ENCODE data around the gene FGF8. TPM values are rescaled to one million over a fixed set of nuclear protein-coding genes. Genes with fewer than 3 reads are reported as not detected.
A peak's percentile ranks its signal among the peaks of the same experiment; 100 is the strongest.

The FGF8 gene
- total RNA-seq (not detected), total RNA-seq (0 to 0.08 reads per million in 2 donors)

- Mint-ChIP-seq H3K27ac (no peak within 1 kb of the TSS), H3K4me1 (peaks cover 39% of the 10 kb centered on the region), H3K27me3 (peaks cover 72% of the 10 kb centered on the region), H3K36me3 (ENCODE audit: low read depth) (peaks cover 5% of the 10 kb centered on the region), H3K4me3 (peak within 1 kb of the TSS; percentile 91)
- ATAC-seq (no peak), DNase-seq (no peak)
- no peaks in the 10 kb centered on the region for H3K9me3 ChIP-seq (ENCODE audit: control insufficient read depth, low read length, poor library complexity, severe bottlenecking)
Measured at GRCh38 chr10:101775273-101776160, at the start of gene FGF8. FGF8 (minus strand) TSS chr10:101776114; CDS start chr10:101775900, 214 bp downstream.

- Mint-ChIP-seq H3K27me3 (no peaks in the 10 kb centered on the region), H3K4me1 (peaks cover 22% of the 10 kb centered on the region), H3K27ac (no peak overlapping the region), H3K36me3 (ENCODE audit: low read depth) (peaks cover 6% of the 10 kb centered on the region), H3K4me3 (no peak overlapping the region)
- no peaks in the 10 kb centered on the region for H3K9me3 ChIP-seq (ENCODE audit: control insufficient read depth, low read length, poor library complexity, severe bottlenecking)
- ATAC-seq: no peak
- no peak for DNase-seq
Measured at GRCh38 chr10:101824736-101825135, 48.8 kb upstream of the FGF8 start.

GRCh38 chr10:101818872-101819633 is 43.1 kb upstream of the FGF8 start:
- Mint-ChIP-seq H3K4me3 (peak overlapping the region; percentile 94), H3K27ac (peak overlapping the region; percentile 89), H3K36me3 (ENCODE audit: low read depth) (peaks cover 8% of the 10 kb centered on the region), H3K4me1 (peaks cover 45% of the 10 kb centered on the region), H3K27me3 (no peaks in the 10 kb centered on the region)
- ATAC-seq (peak; percentile 56), DNase-seq (no peak)
- H3K9me3 ChIP-seq (ENCODE audit: control insufficient read depth, low read length, poor library complexity, severe bottlenecking): no peaks in the 10 kb centered on the region

GRCh38 chr10:101818119-101818871 is 42.4 kb upstream of the FGF8 start, which contains the start of gene OGA:
OGA (minus strand) TSS chr10:101818444; CDS start chr10:101818022, 422 bp downstream.
- Mint-ChIP-seq H3K4me3 (peak within 1 kb of the TSS; percentile 94), H3K36me3 (ENCODE audit: low read depth) (peaks cover 8% of the 10 kb centered on the region), H3K27ac (peak within 1 kb of the TSS; percentile 89), H3K27me3 (no peaks in the 10 kb centered on the region), H3K4me1 (peaks cover 49% of the 10 kb centered on the region)
- no peaks in the 10 kb centered on the region for H3K9me3 ChIP-seq (ENCODE audit: control insufficient read depth, low read length, poor library complexity, severe bottlenecking)
- DNase-seq: peak; percentile 93 to 98 (median 94)
- ATAC-seq: peak; percentile 92

GRCh38 chr10:101817337-101818118 is 41.6 kb upstream of the FGF8 start:
- peak overlapping the region; percentile 89 for H3K27ac Mint-ChIP-seq
- H3K4me3 Mint-ChIP-seq: peak overlapping the region; percentile 94
- ATAC-seq (peak; percentile 1), DNase-seq (peak in 2 of 3 donors; percentile 19 to 27)
- H3K36me3 Mint-ChIP-seq (ENCODE audit: low read depth): peaks cover 8% of the 10 kb centered on the region
- H3K27me3 Mint-ChIP-seq: no peaks in the 10 kb centered on the region
- H3K4me1 Mint-ChIP-seq: peaks cover 50% of the 10 kb centered on the region
- no peaks in the 10 kb centered on the region for H3K9me3 ChIP-seq (ENCODE audit: control insufficient read depth, low read length, poor library complexity, severe bottlenecking)

GRCh38 chr10:101816913-101817336 is 41.0 kb upstream of the FGF8 start:
- peaks cover 44% of the 10 kb centered on the region for H3K4me1 Mint-ChIP-seq
- ATAC-seq (no peak), DNase-seq (no peak)
- H3K4me3 Mint-ChIP-seq: peak overlapping the region; percentile 94
- no peaks in the 10 kb centered on the region for H3K27me3 Mint-ChIP-seq
- peak overlapping the region; percentile 89 for H3K27ac Mint-ChIP-seq
- no peaks in the 10 kb centered on the region for H3K9me3 ChIP-seq (ENCODE audit: control insufficient read depth, low read length, poor library complexity, severe bottlenecking)
- H3K36me3 Mint-ChIP-seq (ENCODE audit: low read depth): peaks cover 7% of the 10 kb centered on the region

- H3K9me3 ChIP-seq (ENCODE audit: control insufficient read depth, low read length, poor library complexity, severe bottlenecking): no peaks in the 10 kb centered on the region
- H3K27me3 Mint-ChIP-seq: no peaks in the 10 kb centered on the region
- peaks cover 39% of the 10 kb centered on the region for H3K4me1 Mint-ChIP-seq
- H3K27ac Mint-ChIP-seq: peak overlapping the region; percentile 89
- DNase-seq (no peak), ATAC-seq (no peak)
- H3K36me3 Mint-ChIP-seq (ENCODE audit: low read depth): peaks cover 4% of the 10 kb centered on the region
- peak overlapping the region; percentile 94 for H3K4me3 Mint-ChIP-seq
Measured at GRCh38 chr10:101816376-101816775, 40.5 kb upstream of the FGF8 start.

GRCh38 chr10:101814466-101815071 is 38.7 kb upstream of the FGF8 start:
- DNase-seq (no peak), ATAC-seq (no peak)
- Mint-ChIP-seq H3K4me1 (peaks cover 40% of the 10 kb centered on the region), H3K27ac (peak overlapping the region; percentile 89), H3K36me3 (ENCODE audit: low read depth) (peaks cover 2% of the 10 kb centered on the region), H3K4me3 (peak overlapping the region; percentile 94), H3K27me3 (no peaks in the 10 kb centered on the region)
- no peaks in the 10 kb centered on the region for H3K9me3 ChIP-seq (ENCODE audit: control insufficient read depth, low read length, poor library complexity, severe bottlenecking)

- no peaks in the 10 kb centered on the region for H3K27me3 Mint-ChIP-seq
- no peak overlapping the region for H3K27ac Mint-ChIP-seq
- no peaks in the 10 kb centered on the region for H3K9me3 ChIP-seq (ENCODE audit: control insufficient read depth, low read length, poor library complexity, severe bottlenecking)
- H3K4me3 Mint-ChIP-seq: no peak overlapping the region
- H3K36me3 Mint-ChIP-seq (ENCODE audit: low read depth): no peaks in the 10 kb centered on the region
- peaks cover 30% of the 10 kb centered on the region for H3K4me1 Mint-ChIP-seq
- ATAC-seq: no peak
- DNase-seq: no peak
Measured at GRCh38 chr10:101812606-101813005, 36.7 kb upstream of the FGF8 start.

GRCh38 chr10:101807158-101807557 is 31.2 kb upstream of the FGF8 start:
- ATAC-seq (no peak), DNase-seq (no peak)
- H3K4me3 Mint-ChIP-seq: no peak overlapping the region
- H3K4me1 Mint-ChIP-seq: peaks cover 14% of the 10 kb centered on the region
- no peaks in the 10 kb centered on the region for H3K9me3 ChIP-seq (ENCODE audit: control insufficient read depth, low read length, poor library complexity, severe bottlenecking)
- no peaks in the 10 kb centered on the region for H3K27me3 Mint-ChIP-seq
- H3K36me3 Mint-ChIP-seq (ENCODE audit: low read depth): peaks cover 3% of the 10 kb centered on the region
- H3K27ac Mint-ChIP-seq: peak overlapping the region; percentile 2

- no peaks in the 10 kb centered on the region for H3K9me3 ChIP-seq (ENCODE audit: control insufficient read depth, low read length, poor library complexity, severe bottlenecking)
- ATAC-seq (no peak), DNase-seq (no peak)
- Mint-ChIP-seq H3K4me1 (peaks cover 26% of the 10 kb centered on the region), H3K36me3 (ENCODE audit: low read depth) (peaks cover 8% of the 10 kb centered on the region), H3K27ac (no peak overlapping the region), H3K27me3 (no peaks in the 10 kb centered on the region), H3K4me3 (no peak overlapping the region)
Measured at GRCh38 chr10:101803511-101803910, 27.6 kb upstream of the FGF8 start.

All from T-helper 17 cell (primary cell).